ENCODE results near the gene SHTN1. TPM values are rescaled to one million over a fixed set of nuclear protein-coding genes. Genes with fewer than 3 reads are reported as not detected.

Gene SHTN1
- 1 to 10 TPM in 2 of 3 donors, under 1 TPM in 1; 0.88 to 1.4 (median 1.1) TPM for total RNA-seq
- 3.7 TPM for total RNA-seq (2013)

GRCh38 chr10:117005026-117005526, at the start of gene SHTN1:
Gene SHTN1 (minus strand): TSS chr10:117005187. CDS start chr10:117005079, 108 bp downstream.
- Histone ChIP-seq H3K36me3 (ENCODE audit: control insufficient read depth, insufficient read depth, low read length) (no peaks in the 10 kb centered on the region), H3K27me3 (ENCODE audit: control insufficient read depth, insufficient read depth, low read length) (peaks cover 5% of the 10 kb centered on the region), H3K4me1 (ENCODE audit: control insufficient read depth, insufficient read depth, low read length) (peaks cover 11% of the 10 kb centered on the region), H3K4me3 (ENCODE audit: low read length) (peak within 1 kb of the TSS; percentile 37), H3K9me3 (ENCODE audit: control insufficient read depth, insufficient read depth, low read length) (no peaks in the 10 kb centered on the region), H3K27ac (ENCODE audit: low read length) (no peak within 1 kb of the TSS)
- ATAC-seq (peak in 2 of 3 donors; percentile 42 to 43), DNase-seq (peak in 1 of 2 donors; percentile 28)
- intact Hi-C loops (cut with micrococcal nuclease) = no loop called here
- Mint-ChIP-seq H3K27me3 (ENCODE audit: low read depth in 2 of 2) (peaks cover 7 to 15% of the 10 kb centered on the region in 2 donors), H3K4me3 (peak within 1 kb of the TSS; percentile 71), H3K36me3 (no peaks in the 10 kb centered on the region), H3K4me1 (no peaks in the 10 kb centered on the region), H3K27ac (no peak within 1 kb of the TSS), H3K9me3 (peaks cover 0 to 2% of the 10 kb centered on the region in 2 donors)
- under 1% methylated on average over 45 of the region's 46 CpGs for WGBS (ENCODE audit: insufficient coverage)
- no peak for TF ChIP-seq CTCF (IDR thresholded peaks at IDR 0.05)

GRCh38 chr10:117053482-117053881, 48.5 kb upstream of the SHTN1 start:
- H3K27ac Mint-ChIP-seq = no peak overlapping the region
- H3K27me3 Mint-ChIP-seq (ENCODE audit: low read depth in 2 of 2) = no peaks in the 10 kb centered on the region
- no peak overlapping the region for H3K27ac ChIP-seq (ENCODE audit: low read length)
- no peak overlapping the region for H3K4me3 ChIP-seq (ENCODE audit: low read length)
- 71% methylated on average over 1 of the region's 1 CpG for WGBS (ENCODE audit: insufficient coverage)
- no peak overlapping the region for H3K4me3 Mint-ChIP-seq
- DNase-seq (no peak), ATAC-seq (no peak)
- no peaks in the 10 kb centered on the region for H3K36me3 ChIP-seq (ENCODE audit: control insufficient read depth, insufficient read depth, low read length)
- TF ChIP-seq CTCF (IDR thresholded peaks at IDR 0.05) = no peak
- no peaks in the 10 kb centered on the region for H3K4me1 ChIP-seq (ENCODE audit: control insufficient read depth, insufficient read depth, low read length)
- H3K36me3 Mint-ChIP-seq = peaks cover 7% of the 10 kb centered on the region
- intact Hi-C loops (cut with micrococcal nuclease) = no loop called here
- no peaks in the 10 kb centered on the region for H3K9me3 ChIP-seq (ENCODE audit: control insufficient read depth, insufficient read depth, low read length)
- H3K9me3 Mint-ChIP-seq = peaks cover 5 to 9% of the 10 kb centered on the region in 2 donors
- no peaks in the 10 kb centered on the region for H3K27me3 ChIP-seq (ENCODE audit: control insufficient read depth, insufficient read depth, low read length)
- H3K4me1 Mint-ChIP-seq = no peaks in the 10 kb centered on the region

GRCh38 chr10:117047947-117048346, 43.0 kb upstream of the SHTN1 start:
- Mint-ChIP-seq H3K4me3 (no peak overlapping the region), H3K27me3 (ENCODE audit: low read depth in 2 of 2) (no peaks in the 10 kb centered on the region), H3K36me3 (peaks cover 7% of the 10 kb centered on the region), H3K4me1 (no peaks in the 10 kb centered on the region), H3K9me3 (peaks cover 6 to 15% of the 10 kb centered on the region in 2 donors), H3K27ac (no peak overlapping the region)
- ATAC-seq (no peak), DNase-seq (no peak)
- Histone ChIP-seq H3K27me3 (ENCODE audit: control insufficient read depth, insufficient read depth, low read length) (no peaks in the 10 kb centered on the region), H3K4me1 (ENCODE audit: control insufficient read depth, insufficient read depth, low read length) (no peaks in the 10 kb centered on the region), H3K9me3 (ENCODE audit: control insufficient read depth, insufficient read depth, low read length) (no peaks in the 10 kb centered on the region), H3K27ac (ENCODE audit: low read length) (no peak overlapping the region), H3K36me3 (ENCODE audit: control insufficient read depth, insufficient read depth, low read length) (no peaks in the 10 kb centered on the region), H3K4me3 (ENCODE audit: low read length) (no peak overlapping the region)
- TF ChIP-seq CTCF (IDR thresholded peaks at IDR 0.05) = no peak
- intact Hi-C loops (cut with micrococcal nuclease) = no loop called here
- no CpG with 5 or more reads among the region's 2 CpGs for WGBS (ENCODE audit: insufficient coverage)

- intact Hi-C loops (cut with micrococcal nuclease) = no loop called here
- ATAC-seq = no peak
- no peak overlapping the region for H3K4me3 Mint-ChIP-seq
- Histone ChIP-seq H3K27ac (ENCODE audit: low read length) (no peak overlapping the region), H3K4me3 (ENCODE audit: low read length) (no peak overlapping the region), H3K4me1 (ENCODE audit: control insufficient read depth, insufficient read depth, low read length) (no peaks in the 10 kb centered on the region), H3K36me3 (ENCODE audit: control insufficient read depth, insufficient read depth, low read length) (no peaks in the 10 kb centered on the region), H3K27me3 (ENCODE audit: control insufficient read depth, insufficient read depth, low read length) (no peaks in the 10 kb centered on the region), H3K9me3 (ENCODE audit: control insufficient read depth, insufficient read depth, low read length) (no peaks in the 10 kb centered on the region)
- TF ChIP-seq CTCF (IDR thresholded peaks at IDR 0.05) = no peak
- no peaks in the 10 kb centered on the region for H3K4me1 Mint-ChIP-seq
- 93% methylated on average over 8 of the region's 8 CpGs for WGBS (ENCODE audit: insufficient coverage)
- H3K36me3 Mint-ChIP-seq = no peaks in the 10 kb centered on the region
- no peak for DNase-seq
- no peaks in the 10 kb centered on the region for H3K9me3 Mint-ChIP-seq
- H3K27me3 Mint-ChIP-seq (ENCODE audit: low read depth in 2 of 2) = no peaks in the 10 kb centered on the region
- no peak overlapping the region for H3K27ac Mint-ChIP-seq
These were observed 11.3 kb upstream of the SHTN1 start for GRCh38 chr10:117016266-117016665.

All from natural killer cell (primary cell).